HTERT RPE-1 (cell line): ENCODE data around the gene IL25.

Source experiments
- in situ Hi-C: fragments of 300-500 bp; cut with MboI; formaldehyde crosslinking; loops from 4 replicates; pipeline ENCODE4 v1.14.3; 2020; ENCODE audit warnings: low sequenced_read_pairs

The IL25 gene

DNA sequence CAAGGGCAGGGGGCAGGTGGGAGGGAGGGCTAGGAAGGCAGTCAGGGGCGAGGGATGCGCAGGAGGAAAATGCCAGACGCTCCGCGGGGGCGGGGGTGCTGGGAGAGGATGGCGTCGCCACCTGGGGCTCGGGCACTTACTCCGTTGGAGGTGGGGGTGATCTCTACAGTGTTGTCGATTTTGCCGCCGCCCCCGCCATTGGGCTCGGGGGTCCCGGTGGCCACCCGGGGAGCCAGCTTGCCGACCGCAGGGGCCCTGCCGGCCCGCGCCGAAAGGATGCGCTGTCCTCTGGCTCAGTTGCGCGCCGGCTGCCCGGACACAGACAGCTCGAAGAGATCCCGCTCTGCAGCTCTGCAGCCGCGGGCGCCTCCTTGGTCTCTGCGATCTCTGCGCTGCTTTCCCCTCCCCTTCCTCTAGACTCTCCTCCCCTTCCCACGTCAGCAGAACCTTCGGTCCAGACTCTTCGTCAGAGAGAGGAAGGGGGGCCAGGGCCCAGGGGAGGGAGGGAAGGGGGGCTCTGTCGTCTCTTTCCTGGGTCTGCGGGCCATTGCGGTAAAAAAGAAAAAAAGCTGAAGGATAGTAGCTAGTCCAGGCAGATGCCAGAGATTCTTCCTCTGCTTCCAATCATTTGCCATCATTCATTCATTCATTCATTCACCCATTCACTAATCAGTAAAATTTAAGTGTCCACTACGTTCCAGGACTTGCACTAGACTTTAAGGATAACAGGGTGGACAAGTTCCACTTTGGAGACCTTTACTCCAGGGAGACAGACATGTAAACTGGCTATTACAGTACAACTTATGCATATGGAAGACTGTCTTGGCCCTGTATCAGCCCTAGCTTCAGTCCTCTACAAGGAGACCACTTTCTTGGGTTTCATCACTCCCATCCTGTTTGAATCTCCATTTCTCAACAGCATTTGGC is 19.8 kb upstream of the IL25 start, which contains the start of gene SLC22A17:
TSS of gene SLC22A17 (minus strand) at position 382 of the 927 bp plus-strand sequence.
- in situ Hi-C loops = no loop called here

DNA sequence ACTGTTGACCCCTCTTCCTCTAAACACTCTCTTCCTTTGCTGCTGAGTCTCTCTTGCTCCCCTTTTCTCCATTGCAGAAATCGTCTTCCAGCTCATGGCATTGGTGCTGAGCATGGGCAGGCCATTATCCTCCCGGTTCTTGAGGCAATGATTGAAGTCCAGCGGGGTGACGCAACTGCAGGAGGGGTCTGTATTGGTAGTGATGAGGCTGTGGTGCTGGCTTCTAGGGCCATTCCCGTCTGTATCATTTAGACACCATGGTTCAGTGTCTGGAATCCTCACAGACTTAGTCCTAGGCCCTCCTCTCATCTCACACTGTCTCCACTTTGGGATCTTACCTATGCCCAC is 19.2 kb upstream of the IL25 start:
- in situ Hi-C loops = no loop called here

DNA sequence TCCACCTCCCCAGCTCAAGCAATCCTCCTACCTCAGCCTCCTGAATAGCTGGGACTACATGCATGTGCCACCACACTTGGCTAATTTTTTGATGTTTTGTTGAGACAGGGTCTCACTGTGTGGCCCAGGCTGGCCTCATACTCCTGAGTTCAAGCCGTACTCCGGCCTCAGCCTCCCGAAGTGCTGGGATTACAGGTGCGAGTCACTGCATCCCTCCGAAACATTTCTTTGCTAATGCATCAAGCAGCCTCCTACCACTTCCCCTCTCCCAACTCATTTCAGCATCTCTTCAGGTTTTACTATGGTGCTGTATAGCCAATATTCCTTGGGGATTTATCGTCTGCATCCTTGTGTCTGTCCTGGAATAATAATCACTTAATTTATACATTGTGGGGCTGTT is 17.6 kb upstream of the IL25 start:
- in situ Hi-C loops = no loop called here

DNA sequence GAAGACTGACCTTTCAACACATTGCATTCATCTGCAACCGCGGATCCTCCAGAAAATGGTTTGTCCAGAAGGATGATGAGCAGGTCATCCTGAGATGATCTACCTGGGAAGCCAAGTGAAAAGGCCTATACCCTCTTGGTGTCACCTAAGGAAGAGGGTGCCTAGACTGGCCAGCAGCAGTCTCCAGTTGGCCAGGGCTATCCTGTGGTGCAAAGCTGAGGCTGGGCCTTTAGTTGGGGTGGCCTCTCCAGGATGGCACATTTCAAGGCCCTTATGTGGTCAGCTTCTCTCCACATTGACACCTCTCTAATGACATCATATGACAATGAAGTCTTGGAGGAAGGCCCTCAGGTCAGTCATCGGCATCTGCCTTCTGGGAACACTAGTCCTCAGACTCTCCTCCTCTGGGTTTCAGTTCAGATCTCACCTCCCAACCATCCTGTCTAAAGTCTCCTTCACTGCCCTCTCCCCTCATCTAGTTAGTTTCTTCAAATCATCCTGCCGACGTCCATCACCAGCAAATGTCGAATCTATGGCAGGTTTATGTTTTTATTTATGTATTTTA is 16.7 kb upstream of the IL25 start:
- in situ Hi-C loops = no loop called here

DNA sequence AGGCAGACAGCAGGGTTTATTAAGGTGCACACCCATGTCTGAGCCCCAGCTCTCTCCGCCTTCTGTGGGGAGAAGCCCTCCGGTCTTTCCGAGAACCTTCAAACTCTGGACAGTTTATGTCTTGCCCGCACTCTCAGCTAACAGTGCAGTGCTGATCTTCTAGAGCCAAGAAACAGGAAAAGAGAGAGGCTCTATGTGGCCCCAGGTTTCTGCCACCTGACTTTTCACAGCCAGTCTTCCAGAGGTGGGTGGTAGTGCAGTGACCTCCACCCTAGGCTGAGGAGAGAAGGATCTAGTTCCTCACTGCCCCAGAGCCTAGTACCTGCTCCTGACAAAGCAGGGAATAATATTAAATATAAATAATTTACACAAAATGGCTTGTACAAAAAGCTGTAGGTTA is 15.9 kb upstream of the IL25 start:
- in situ Hi-C loops = no loop called here

DNA sequence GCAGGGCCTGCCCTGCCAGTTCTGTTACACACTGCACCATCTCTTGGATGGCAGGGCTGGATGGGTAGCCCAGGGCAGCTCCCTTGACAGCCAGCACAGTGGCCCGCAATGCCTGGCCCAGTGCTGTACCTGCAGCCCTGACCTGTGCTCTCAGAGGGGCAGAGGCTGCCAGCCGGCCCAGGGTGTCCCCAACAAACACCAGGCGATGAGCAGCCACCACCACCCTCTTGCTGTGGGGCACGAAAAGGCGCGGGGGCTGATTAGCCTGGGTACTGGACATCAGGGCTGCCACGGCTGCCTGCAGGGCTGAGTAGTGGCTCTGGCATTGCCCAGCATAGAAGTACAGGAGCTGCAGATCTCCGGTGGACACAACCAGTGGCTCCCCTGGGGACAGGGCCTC is 15.3 kb upstream of the IL25 start:
- in situ Hi-C loops = no loop called here

DNA sequence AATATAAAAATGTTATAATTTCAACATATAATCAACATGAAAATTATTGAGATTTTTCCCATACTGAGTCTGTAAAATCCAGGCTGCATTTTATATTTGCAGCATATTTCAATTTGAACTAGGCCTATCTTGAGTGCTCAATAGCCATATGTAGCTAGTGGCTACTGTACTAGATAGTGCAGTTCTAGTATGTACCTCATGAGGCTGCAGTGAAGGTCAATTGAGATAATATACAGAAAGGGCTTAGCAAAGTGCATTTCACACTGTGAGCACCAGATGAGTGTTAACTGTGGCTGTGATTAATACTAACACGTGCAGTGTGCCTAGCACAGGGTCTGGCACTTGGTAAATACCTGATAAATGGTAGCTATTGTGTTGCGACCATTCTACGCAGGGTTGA is 14.6 kb upstream of the IL25 start:
- in situ Hi-C loops = no loop called here

DNA sequence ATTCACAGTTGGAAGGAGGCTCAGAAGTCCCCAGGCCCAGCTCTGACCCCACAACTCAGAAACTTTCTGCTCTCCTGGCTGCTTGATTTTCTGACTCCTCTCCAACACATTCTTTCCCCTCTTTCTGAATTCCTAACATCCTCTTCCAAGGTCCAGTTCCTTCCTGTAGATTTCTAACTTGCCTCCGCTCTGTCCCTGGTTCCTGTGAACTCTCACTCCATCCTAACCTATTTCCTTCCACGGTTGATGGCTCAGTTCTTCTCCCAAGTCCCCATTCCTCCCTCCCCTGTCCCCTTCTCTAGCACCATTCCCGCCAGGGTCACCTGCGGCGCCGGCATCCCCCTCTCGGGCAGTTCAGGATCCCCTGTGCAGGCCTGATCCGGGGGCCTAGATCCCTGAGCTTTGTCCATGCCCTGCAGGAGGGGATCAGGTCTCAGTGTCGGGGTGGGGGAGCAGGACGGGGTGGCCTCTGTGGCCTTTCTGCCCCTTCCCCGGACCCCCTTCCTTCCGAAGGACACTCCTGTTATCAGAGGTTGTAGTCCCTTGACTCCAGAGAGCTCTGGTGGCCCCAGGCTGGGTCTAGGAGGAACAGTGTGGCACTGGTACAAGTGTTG is 13.9 kb upstream of the IL25 start:
- in situ Hi-C loops = no loop called here

DNA sequence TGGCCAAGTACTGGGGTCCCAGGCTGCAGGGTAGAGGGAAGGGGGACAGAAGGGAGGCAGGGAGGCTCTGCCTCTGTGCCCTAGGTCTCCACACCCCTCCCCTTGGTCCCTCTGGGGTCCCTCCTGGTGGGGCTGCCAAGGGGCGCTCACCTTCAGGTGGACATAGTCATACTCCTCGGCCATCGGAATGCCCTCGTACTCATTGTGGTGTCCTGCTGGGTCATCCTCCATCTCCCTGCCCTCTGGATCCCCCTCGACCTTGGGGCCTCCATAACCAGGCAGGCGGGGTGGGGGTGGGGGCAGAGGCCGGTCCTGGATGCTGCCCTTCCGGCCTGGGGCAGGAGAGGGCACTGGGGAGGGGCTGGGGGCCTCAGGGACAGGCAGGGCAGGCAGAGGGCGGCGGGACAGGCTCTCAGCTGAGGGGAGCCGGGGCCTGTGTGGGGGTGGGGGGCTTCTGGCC is 13.4 kb upstream of the IL25 start:
- in situ Hi-C loops = no loop called here

DNA sequence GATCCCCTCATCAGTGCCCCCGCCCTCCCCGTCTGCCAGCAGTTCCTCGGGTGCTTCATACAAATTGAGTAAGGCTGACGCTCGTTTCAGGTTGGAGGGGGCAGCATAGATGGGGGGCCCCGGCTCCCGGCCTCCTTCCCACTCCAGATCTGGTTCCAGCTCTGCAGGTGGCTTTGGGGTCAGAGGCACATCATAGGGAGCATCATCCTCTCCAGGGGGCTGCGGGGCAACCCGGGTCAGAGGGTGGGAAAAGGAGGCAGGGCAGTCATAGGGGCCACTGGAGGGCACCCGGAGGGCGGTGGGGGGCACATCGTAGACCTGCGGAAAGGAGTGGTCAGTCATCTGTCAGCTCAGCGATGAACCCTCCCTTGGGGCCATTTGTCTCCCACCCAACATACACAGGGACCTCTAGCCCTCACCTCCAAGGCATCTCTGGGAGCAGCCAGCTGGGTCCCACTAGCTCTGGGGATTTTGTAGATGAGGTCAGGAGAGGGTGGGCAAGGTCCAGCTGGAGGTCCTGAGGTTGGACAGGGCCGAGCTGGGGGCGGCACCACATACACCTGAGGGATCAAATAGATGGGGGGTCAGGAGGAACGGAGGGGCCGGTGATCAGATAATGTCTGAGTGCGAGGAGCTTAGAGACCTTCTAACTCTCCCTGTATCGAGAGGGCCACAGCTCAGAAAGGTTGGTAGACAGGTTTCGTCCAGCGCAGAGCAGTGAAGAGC is 12.7 kb upstream of the IL25 start:
- in situ Hi-C loops = no loop called here

DNA sequence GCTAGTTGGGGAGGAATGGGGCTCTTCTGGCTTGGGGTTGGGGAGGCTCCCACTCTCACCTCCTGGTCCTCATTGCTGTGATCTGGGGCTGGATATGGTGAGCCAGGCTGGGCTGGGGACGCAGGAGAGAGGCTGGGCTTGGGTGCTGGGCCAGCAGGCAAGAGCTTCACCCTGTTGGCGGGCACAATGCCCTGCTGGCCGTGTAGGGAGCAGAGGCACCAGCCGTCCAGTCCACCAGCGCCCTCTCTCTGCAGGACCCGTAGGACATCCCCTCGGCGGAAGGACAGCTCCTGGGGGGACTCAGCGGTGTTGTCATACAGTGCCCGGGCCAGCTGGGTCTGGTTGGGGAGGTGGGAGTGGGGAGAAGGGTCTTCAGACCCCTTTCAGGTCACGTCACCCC is 12.1 kb upstream of the IL25 start:
- in situ Hi-C loops = no loop called here

DNA sequence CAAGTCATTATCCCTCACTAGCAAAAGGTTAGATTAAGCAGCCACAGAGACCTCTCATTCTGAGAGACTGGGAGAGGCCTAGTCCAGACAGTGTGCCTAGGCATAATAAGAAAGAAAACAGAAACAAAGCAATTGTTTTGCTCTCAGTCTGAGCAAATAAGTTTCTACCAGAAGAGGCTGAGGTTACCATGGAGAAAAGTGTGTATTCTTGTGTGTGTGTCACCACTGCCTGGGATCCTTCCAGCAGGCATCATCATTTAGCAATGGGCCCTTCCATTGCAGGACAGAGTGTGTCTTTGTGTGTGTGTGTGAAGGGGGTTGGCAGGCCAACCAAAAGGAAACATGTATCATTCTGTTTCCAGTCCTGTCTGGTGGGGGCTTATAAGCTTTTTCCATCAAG is 11.3 kb upstream of the IL25 start:
- in situ Hi-C loops = no loop called here

DNA sequence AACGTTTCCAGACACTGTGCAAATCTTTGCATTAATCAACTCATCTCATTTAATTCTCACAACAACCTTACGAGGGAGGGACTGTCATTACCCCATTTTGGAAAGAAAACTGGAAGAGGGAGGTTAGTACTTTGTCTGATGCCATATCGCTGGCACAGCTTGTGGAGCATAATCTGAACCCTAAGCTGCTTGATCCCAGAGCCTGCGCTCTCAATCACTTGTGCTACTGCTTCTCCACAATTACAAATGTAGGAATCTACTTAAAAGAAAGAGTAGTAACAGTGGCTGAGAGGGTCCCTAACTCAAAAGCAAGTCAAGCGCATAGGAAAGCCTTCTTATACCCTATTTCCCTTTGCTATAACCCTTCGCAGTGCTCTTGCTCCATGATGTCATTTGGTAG is 10.8 kb upstream of the IL25 start:
- in situ Hi-C loops = no loop called here

DNA sequence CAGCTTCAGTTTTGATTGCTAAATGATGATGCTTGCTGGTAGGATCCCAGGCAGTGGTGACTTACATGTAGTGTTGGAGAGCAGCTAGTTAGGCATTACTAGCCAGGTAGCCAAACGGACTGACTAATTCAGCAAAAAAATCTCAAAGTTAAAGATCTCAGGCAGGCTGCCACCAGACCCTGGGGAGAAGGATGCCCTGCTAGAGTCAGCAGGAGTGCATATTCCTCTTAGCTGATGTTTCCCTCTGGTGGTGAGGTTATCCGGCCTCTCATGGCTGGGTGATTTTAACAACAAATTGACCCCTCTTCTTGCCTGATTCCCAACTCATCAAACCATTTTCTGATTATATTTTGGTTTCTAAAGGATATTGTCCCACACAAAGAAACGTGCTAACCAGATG is 10.4 kb upstream of the IL25 start:
- in situ Hi-C loops = no loop called here

DNA sequence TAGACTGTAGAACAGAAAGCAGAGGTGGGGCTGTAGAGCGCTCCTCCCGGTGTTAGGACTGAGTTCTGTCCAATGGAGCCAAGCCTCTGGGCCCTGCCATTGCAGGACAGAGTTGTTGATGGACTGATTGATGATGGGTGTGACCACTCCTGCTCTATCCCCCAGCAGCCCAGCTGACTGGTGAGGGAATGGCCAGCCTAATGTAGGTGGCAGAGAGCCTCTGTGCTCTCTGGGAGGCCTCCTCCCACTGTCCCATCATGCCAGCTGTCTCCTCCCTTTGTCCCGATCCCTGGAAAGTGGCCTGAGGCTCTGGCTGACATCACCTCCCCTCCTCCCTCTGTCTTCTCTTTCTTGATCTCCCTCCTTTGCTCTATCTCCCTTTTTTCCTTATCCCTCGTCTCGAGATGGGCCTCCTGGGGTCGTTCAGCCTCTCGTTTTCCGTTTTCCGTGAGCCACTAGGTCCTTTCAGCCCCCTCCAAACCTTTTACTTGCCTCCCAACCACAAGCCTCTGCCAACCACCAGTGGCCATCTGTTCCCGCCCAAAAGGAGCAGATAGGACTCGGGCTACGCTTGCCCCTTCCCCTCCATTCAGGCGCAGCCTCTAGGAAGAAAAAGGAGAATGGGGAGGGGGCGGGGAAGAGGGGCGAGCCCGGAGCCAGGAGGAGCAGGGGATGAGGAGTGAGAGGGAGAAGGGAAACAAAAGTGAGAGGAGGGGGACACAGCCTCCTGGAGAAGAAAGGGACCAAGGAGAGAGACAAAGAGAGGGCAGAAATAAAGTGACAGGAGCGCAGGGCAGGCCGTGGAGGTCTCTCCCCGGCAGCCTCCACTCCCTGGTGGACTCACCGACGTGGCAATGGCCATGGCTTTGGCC is 8.2 kb upstream of the IL25 start:
- in situ Hi-C loops = no loop called here

DNA sequence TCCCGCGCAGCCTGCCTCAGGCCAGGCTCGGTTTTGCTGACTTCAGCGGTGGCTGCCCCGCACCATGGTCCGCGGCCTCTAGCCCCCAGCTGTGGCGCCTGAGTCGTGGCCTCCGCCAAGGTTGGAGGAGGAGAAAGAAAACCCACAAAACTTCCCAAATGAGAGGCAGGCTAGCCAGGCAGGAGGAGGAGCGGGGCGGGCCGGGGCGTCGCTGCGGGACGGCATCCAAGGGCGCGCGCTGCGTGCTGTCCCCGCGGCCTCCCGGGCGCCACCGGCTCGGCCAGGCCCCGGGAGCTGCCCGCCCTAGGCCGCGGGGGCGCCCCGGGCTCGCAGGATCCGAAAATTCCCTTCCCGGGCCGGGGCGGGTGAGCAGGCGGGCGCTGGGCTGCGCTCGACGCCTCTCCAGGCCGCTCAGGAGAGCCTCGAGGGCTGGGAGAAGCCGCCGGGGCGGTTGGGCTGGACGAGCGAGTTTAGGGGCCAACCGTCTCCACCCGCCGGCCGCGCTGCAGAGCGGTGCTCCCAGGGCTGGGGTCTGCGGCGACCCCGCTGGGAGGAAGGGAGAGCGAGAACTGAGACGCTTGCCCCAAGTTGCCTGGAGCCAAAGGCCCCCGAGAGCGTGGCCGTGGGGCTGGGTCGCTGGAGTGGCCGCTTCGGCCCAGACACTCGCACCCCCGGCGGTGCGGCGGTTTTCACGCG is 7.4 kb upstream of the IL25 start, which contains the start of gene EFS:
TSS of gene EFS (minus strand) at position 137 of the 696 bp plus-strand sequence. CDS start 147 bp downstream, outside the sequence.
- in situ Hi-C loops = no loop called here

DNA sequence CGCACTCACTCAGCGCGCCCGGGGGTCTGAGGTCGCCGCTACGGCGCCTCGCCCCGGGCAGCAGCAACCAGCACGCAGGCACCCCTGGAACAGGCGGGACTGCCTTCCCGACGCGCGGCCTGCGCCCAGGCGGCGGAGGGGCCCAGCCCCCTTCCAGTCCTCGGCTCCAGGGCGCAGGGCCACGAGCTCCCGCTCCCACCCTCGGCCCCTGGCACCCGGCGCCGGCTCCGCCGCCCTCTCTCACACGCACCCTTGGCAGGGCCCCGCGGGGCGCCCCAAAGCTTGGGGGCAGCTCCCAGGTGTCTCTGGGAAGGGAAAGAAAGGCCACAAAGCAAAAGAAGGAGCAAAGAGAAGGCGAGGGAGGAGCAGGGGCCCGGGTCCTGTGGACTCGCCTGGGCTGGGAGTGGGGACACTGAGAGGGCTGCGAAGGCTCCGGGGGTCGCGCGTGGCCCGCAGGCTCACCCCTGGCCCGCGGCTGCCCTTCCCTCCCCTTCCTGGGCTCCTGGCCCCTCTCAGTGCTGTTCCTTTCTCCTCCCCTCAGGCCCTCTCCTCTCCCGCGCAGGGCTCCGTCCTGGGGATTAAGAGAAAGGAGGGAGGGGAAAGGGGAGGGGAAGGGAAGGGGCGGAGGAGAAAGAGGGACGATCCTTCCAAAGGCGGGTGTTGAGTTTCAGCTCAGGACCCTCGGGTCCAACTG is 6.7 kb upstream of the IL25 start:
- in situ Hi-C loops = no loop called here

DNA sequence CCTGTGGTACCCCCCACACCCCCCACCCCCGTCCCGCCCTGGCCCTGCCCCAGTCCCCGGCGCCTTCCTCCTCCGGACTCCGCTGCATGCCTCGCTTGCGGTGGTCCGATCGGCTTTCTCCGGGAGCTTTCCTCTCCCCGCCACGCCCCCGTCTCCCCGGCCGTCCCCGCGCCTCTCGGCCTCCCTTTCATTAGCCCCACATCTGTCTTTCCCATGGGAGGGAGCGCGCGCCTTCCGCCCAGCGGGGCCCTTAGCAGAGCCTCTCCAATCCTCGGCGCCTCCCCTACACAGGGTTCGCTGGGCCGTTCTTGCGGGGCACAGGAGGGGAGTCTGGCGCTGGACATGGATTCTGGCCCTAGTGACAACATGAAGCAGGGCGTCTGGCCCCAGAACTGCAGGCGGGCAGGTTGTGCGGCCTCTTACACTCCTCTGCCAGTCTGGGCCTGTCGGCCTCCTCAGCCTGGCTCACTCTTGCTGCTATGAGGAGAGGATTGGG is 6.1 kb upstream of the IL25 start:
- in situ Hi-C loops = no loop called here

DNA sequence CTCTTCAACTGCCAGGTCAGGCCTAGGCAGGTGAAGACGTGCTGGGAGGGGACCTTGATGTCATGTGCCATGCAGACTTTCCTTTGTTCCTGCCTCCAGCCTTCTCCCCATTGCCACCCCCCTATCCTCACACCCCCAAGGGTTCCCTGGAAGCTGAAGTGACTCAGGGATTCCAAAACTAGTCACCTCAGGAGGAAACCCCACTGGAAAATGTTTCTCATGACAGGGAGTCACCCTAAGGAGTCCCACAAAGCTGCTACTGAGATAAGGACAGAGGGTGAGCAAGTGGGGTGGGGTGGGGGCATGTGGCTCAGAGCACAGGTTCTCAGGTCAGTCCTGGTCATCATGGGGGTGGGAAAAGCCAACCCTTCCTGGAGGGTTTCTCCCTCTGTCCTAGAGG is 2.4 kb upstream of the IL25 start:
- in situ Hi-C loops = no loop called here
